ENCODE measurements around the gene NEURL1.

- TF ChIP-seq SUZ12 (IDR thresholded peaks at IDR 0.05; ENCODE audit: extremely low read depth, insufficient read depth, insufficient read length) (no peak), ZNF274 (IDR thresholded peaks at IDR 0.05; ENCODE audit: low read depth, low read length) (no peak), YY1 (IDR thresholded peaks at IDR 0.05; ENCODE audit: insufficient read depth, insufficient read length) (no peak)
Measured at GRCh38 chr10:103613616-103614015, 120.1 kb downstream of the NEURL1 start.
